ENCODE results near the gene PATL1. TPM values are rescaled to one million over a fixed set of nuclear protein-coding genes. Genes with fewer than 3 reads are reported as not detected.

Gene PATL1
- total RNA-seq, 1 experiment from 2014 or later = 55.0 TPM

DNA sequence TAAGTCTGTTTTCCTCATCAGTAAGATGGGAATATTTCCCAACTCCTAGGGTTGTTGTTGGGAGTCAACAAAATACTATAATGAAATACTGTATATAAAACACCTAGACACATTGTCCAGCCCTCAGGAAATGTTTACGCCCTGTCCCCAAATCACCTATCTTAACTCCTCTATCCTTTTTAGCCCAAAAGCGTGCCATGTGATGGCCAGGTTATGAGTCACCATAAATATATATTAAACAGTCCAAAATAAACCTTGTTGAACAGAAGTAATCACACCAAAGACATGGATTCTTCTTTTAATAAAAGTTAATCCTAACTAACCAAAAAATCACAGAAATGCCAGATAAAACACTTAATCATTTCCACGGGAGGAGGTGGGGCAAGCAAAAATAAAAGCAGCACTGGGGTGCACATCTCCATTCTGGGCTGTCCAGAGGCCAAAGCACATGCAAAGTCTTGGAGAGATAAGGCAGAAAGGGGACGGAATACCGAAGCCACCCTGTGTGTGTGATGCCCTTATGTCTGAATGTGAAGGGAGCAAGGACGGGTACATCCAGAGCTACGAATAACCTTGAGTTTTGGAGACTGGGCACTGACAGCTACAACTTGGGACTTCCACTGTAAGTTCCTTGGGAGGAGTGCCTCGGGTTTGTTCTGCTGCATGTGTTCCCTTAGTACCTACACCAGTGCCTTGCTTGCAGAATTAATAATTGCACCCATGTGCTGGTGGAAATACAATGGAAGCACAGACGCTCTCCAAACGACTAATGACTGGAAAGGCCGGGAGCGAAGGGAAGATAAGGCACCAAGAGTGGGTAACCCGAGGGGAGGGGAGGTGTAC lies 54.3 kb downstream of the PATL1 start:
- H2AFZ ChIP-seq = peak overlapping the region; percentile 66; the same call in 1 of the 2 replicates
- no peaks in the 10 kb centered on the region for H3K9me3 ChIP-seq (ENCODE audit: insufficient read depth, low read depth)
- TF ChIP-seq, protein P1, sequence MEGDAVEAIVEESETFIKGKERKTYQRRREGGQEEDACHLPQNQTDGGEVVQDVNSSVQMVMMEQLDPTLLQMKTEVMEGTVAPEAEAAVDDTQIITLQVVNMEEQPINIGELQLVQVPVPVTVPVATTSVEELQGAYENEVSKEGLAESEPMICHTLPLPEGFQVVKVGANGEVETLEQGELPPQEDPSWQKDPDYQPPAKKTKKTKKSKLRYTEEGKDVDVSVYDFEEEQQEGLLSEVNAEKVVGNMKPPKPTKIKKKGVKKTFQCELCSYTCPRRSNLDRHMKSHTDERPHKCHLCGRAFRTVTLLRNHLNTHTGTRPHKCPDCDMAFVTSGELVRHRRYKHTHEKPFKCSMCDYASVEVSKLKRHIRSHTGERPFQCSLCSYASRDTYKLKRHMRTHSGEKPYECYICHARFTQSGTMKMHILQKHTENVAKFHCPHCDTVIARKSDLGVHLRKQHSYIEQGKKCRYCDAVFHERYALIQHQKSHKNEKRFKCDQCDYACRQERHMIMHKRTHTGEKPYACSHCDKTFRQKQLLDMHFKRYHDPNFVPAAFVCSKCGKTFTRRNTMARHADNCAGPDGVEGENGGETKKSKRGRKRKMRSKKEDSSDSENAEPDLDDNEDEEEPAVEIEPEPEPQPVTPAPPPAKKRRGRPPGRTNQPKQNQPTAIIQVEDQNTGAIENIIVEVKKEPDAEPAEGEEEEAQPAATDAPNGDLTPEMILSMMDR (conservative IDR thresholded peaks at IDR 0.05) = no peak
- no peak for TF ChIP-seq EZH2 (IDR thresholded peaks at IDR 0.05; ENCODE audit: low read depth)
- ChIA-PET POLR2A (ENCODE audit: unreplicated experiment) (interaction anchor here (0.6 kb wide), 2 partner anchors 141 to 1299 kb away, joined by 5 to 30 read pairs; no protein-coding TSS in a partner anchor), CTCF (interaction anchor here (0.6 kb wide), 1 partner anchor 25 kb away, joined by 6 read pairs; no protein-coding TSS in a partner anchor)
- TSS peak; percentile 32 for BruUV-seq (replicated peaks)
- intact Hi-C loops (cut with micrococcal nuclease; ENCODE audit: unreplicated experiment) = loop anchor here (2.0 kb wide), 1 partner anchor 140 kb away; the partner anchor contains the start of gene STX3
- peaks cover 37% of the 10 kb centered on the region for H3K4me1 ChIP-seq (replicated peaks; ENCODE audit: insufficient read depth)
- peaks cover 3% of the 10 kb centered on the region; the same call in 1 of the 2 replicates for H3F3A ChIP-seq (ENCODE audit: insufficient read depth, low read depth)
- H4K20me1 ChIP-seq (ENCODE audit: insufficient read depth) = peaks cover 55% of the 10 kb centered on the region
- 0 out of 2 replicates have a peak overlapping the region, but pooled peaks have one; percentile 47 for H3K27ac ChIP-seq
- no peaks in the 10 kb centered on the region for H3K27me3 ChIP-seq (ENCODE audit: insufficient read depth, low read depth)
- H3K4me3 ChIP-seq = peak overlapping the region; percentile 71
- peaks cover 43% of the 10 kb centered on the region for H3K79me2 ChIP-seq (ENCODE audit: low read depth)
- DNase-seq = no peak
- peaks cover 36% of the 10 kb centered on the region for H3K36me3 ChIP-seq (ENCODE audit: low read depth)
- peak overlapping the region; percentile 98 for H3K4me2 ChIP-seq
- no peaks in the 10 kb centered on the region for H3K9me2 ChIP-seq (ENCODE audit: insufficient read depth)

DNA sequence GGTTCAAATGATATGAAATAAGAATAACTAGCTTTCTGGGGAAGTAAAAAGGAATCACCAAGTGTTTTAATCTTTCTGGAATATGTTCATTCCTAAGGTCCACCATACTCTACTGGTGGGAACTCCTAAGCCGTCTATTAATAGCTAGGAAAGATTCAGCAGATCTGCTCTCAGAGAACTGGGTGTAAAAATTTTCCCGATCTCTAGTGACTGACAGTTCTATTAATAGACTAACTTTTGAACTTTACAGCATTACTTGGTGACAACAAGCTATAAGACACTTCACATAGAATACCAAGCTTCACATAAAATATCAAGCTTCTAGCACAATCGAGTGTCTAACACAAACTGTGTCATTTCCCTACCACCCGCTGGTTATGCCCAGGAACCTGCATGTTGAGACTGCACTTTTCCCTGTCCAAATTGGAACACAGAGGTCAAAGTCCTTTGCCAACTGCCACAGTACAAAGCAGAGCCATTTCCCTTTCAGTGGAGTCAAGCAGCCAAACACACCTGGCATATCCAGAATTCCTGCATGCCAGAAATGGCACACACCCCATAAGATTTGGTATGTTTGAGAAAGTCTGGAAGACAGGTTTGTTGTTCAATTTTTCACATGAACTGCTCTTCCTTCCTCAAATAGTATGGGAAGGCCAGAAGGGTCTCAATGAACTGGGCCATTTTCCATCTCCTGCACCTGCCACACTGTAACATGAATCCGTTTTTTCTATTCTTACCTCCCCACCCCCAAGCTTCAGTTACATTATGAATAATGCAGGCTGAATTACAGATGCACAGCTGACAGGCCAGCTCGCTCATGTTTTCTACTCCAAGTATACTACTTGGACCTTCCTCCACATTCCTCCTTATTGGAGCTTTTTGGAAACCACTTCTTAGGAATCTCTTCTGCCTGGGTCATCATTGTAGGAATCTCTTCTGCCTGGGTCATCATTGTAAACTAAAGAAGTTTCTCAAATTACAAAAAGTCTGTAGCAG lies 57.0 kb downstream of the PATL1 start:
- Histone ChIP-seq H4K20me1 (ENCODE audit: insufficient read depth) (peaks cover 78% of the 10 kb centered on the region), H3K27ac (no peak overlapping the region), H3K4me2 (peak overlapping the region; percentile 6; the same call in 1 of the 2 replicates), H3K9me2 (ENCODE audit: insufficient read depth) (no peaks in the 10 kb centered on the region), H3K27me3 (ENCODE audit: insufficient read depth, low read depth) (no peaks in the 10 kb centered on the region), H2AFZ (no peak overlapping the region), H3K36me3 (ENCODE audit: low read depth) (peaks cover 62% of the 10 kb centered on the region), H3K9me3 (ENCODE audit: insufficient read depth, low read depth) (no peaks in the 10 kb centered on the region), H3F3A (ENCODE audit: insufficient read depth, low read depth) (peaks cover 3% of the 10 kb centered on the region; the same call in 1 of the 2 replicates), H3K79me2 (ENCODE audit: low read depth) (peaks cover 53% of the 10 kb centered on the region), H3K4me3 (no peak overlapping the region), H3K4me1 (replicated peaks; ENCODE audit: insufficient read depth) (peaks cover 33% of the 10 kb centered on the region)
- ChIA-PET CTCF (interaction anchor here (0.8 kb wide), 1 partner anchor 60 kb away, joined by 4 read pairs; no protein-coding TSS in a partner anchor), POLR2A (ENCODE audit: unreplicated experiment) (interaction anchor here (0.5 to 0.7 kb wide), 2 partner anchors 46 to 1025 kb away, joined by 3 to 4 read pairs; no protein-coding TSS in a partner anchor)
- intact Hi-C loops (cut with micrococcal nuclease; ENCODE audit: unreplicated experiment) = no loop called here
- TF ChIP-seq EZH2 (IDR thresholded peaks at IDR 0.05; ENCODE audit: low read depth) = no peak
- TF ChIP-seq, protein P1 (conservative IDR thresholded peaks at IDR 0.05) = no peak
- no TSS peak for BruUV-seq (replicated peaks)
- no peak for DNase-seq

DNA sequence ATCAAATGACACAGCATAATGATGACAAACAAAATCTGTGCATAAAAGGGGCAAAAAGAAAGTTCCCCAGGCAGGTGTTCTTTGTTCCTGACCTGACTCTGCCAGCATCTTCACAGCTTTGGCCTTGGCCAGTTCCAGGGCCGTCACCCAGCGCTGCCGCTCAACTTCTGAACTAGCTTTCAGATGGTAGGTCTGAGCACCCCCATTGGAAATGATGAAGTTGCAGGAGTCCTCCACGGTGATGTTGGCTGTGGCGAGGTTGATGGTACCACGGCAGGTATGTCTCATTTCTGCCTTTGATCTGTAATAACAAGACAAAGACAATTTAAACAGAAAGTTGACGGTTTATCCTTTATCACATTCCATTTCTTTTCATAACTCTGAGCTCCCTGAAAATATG lies 58.5 kb downstream of the PATL1 start:
- no peak for DNase-seq
- intact Hi-C loops (cut with micrococcal nuclease; ENCODE audit: unreplicated experiment) = no loop called here
- BruUV-seq (replicated peaks) = no TSS peak
- Histone ChIP-seq H3K27me3 (ENCODE audit: insufficient read depth, low read depth) (no peaks in the 10 kb centered on the region), H3K79me2 (ENCODE audit: low read depth) (peaks cover 53% of the 10 kb centered on the region), H4K20me1 (ENCODE audit: insufficient read depth) (peaks cover 94% of the 10 kb centered on the region), H3K4me3 (no peak overlapping the region), H3K36me3 (ENCODE audit: low read depth) (peaks cover 78% of the 10 kb centered on the region), H3K27ac (no peak overlapping the region), H3K9me2 (ENCODE audit: insufficient read depth) (no peaks in the 10 kb centered on the region), H3F3A (ENCODE audit: insufficient read depth, low read depth) (no peaks in the 10 kb centered on the region; the same call in 1 of the 2 replicates), H2AFZ (no peak overlapping the region), H3K4me2 (no peak overlapping the region), H3K9me3 (ENCODE audit: insufficient read depth, low read depth) (no peaks in the 10 kb centered on the region), H3K4me1 (replicated peaks; ENCODE audit: insufficient read depth) (peaks cover 29% of the 10 kb centered on the region)
- no peak for TF ChIP-seq EZH2 (IDR thresholded peaks at IDR 0.05; ENCODE audit: low read depth)
- TF ChIP-seq, protein P1 (conservative IDR thresholded peaks at IDR 0.05) = no peak
- POLR2A ChIA-PET (ENCODE audit: unreplicated experiment) = interaction anchor here (0.7 kb wide), 1 partner anchor 19 kb away, joined by 25 read pairs; no protein-coding TSS in a partner anchor
- CTCF ChIA-PET = no interaction called here

Data from PC-9 (cell line).